CD4-positive, alpha-beta T cell treated with Interleukin-6 at 100 ng/mL for 8 hours (primary cell): ENCODE measurements around the gene RNF217.
"Not testable (repeated sequence)": the region's sequence is repeated elsewhere in the genome, so short reads cannot be mapped to it uniquely, and the experiment has no call there.

Experiments used
- DNase-seq: peaks from one replicate; pipeline ENCODE4 v3.0.0-alpha.2; 2020; ENCODE audit warnings: mixed read lengths, low spot score

Gene RNF217, protein sequence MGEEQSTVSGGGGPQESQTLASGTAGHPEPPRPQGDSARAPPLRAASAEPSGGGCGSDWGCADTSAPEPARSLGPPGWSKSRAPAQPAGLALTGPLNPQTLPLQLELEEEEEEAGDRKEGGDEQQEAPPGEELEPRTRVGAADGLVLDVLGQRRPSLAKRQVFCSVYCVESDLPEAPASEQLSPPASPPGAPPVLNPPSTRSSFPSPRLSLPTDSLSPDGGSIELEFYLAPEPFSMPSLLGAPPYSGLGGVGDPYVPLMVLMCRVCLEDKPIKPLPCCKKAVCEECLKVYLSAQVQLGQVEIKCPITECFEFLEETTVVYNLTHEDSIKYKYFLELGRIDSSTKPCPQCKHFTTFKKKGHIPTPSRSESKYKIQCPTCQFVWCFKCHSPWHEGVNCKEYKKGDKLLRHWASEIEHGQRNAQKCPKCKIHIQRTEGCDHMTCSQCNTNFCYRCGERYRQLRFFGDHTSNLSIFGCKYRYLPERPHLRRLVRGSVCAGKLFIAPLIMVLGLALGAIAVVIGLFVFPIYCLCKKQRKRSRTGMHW

DNA sequence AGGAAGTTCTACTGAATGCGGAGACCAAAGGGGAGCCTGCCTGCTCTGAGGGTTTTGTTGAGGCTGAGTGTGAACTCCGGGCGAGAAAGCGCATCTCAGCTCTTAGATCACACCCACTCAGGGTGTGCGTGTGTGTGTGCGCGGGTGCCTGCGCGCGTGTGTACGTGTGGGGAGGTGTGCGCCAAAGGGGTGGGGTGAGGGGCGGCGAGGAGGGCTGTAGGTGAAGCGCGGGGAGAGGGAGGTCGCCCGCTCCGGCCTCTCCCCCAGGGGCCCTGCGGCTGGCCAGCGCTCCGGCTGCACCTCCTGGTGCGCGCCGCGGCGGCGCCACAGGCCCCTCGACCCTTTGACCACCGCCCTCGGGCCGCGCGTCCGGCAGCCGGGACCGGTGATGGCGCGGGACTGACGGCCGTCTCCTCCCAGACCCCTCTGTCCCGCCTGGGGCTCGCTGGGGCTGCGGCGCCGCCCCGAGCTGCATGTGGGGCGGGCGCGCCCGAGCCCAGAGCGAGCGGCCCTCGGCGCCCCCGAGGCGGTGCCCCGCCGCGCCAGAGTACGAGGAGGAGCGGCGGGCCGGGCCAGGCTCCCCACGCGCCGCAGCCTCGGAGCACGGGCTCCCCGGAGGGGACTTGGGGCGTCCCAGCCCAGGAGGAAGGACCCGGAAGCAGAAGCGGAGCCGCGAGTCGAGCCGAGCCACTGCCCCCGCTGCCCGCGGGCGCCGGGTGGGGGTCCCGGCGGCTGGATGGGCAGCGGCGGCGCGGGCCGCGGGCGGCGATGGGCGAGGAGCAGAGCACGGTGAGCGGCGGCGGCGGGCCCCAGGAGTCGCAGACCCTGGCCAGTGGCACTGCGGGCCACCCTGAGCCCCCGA is at the start of gene RNF217:
Gene RNF217 (plus strand): TSS at position 661 of the 862 bp plus-strand sequence. CDS start 108 bp downstream, at position 769.
- no peak for DNase-seq

DNA sequence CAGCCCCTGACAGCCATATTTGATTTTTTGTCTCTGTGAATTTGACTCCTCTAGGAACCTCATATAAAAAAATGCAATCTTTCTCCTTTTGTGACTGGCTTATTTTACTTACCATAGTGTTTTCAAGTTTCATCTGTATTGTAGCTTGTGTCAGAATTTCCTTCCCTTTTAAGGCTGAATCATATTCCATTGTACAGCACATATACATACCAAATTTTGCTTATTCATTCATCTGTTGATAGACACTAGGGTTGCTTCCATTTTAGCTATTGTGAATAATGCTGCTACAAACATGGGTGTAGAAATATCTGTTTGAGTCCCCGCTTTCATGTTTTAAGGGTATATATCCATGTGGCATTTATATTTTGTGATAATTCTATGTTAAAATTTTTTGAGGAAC is 49.2 kb upstream of the RNF217 start:
- no peak for DNase-seq

DNA sequence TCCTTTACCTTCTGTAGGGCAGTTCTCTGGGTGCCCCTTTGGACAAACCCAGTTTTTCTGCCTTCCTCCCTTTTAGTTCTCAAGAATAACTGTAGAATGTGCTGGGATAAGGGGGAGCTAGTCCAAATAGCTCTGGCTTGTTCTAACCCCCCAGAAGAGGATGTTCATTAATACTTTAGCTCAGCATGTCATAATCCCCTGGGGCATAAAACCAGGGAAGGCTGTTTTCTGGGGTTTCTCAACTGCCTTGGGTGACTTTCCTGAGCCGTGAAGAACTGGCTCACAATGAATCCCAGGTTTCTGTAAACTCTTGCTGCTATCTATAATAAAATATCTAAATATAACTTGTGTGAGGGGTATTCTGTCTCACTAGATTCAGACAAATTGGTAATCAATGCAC is 44.5 kb upstream of the RNF217 start:
- DNase-seq = no peak

DNA sequence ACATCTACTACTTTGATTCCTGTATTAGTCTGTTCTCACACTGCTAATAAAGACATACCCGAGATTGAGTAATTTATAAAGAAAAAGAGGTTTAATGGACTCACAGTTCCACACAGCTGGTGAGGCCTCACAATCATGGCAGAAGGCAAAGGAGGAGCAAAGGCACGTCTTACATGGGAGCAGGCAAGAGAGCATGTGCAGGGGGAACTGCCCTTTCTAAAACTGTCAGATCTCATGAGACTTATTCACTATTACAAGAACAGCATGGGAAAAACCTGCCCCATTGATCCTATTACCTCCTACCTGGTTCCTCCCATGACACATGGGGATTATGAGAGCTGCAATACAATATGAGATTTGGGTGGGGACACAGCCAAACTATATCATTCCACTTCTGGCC is 42.5 kb upstream of the RNF217 start:
- not testable (repeated sequence) for DNase-seq

DNA sequence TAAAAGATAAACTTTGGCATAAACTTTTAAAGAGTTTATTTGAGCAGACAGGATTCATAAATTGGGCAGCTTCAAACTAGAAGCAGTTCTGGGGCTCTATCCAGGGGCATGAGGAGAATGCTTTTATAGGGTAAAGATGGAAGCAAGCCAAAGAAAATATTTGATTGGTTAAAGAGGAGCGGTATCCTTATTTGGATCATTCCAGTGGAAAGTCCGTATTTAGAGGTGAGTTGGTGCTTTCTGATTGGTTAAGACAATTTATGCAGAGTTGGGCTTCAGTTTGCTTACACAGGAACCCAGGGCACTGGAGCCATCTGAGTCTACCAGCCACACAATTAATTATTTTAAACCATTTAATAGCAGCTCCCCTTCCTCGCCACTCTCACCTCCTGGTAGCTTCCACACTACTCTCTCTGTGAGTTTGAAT is 37.9 kb upstream of the RNF217 start:
- DNase-seq = no peak

DNA sequence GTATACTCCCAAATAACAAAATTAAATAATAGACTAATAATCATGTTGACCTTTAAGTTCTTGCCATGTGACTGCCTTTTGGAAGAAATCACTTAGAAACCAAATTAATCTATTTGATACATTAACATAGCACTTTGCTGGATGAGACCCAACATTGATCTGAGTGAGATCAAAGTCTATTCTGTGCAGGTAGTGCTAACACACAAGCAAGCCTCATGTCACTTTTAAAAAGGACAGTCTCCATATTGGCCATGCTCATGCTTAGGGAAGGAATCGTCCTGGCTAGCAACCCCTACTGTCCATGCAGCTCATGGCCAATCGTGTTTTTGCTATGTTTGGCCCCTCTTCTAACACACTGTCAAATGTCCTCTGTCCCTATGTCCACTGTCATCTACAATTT is 35.8 kb upstream of the RNF217 start:
- no peak for DNase-seq

DNA sequence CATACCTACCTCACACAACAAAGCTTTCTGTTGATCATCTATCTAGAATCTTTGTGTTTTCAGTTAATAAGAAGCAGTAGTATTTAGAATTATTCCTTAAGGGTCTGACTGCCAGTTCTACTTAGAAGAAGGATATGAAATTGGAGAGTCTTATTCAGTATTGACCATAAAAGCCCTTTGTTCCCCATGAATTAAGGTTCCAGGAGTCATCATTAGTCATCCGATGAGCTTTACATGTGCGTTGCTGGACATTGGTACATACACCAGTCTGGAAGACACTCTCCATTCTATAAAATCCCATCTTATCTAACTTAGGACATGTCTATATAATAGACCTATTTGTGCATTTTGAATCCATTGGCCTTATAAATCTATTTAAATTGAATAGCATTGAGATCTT is 34.4 kb upstream of the RNF217 start:
- DNase-seq = no peak

DNA sequence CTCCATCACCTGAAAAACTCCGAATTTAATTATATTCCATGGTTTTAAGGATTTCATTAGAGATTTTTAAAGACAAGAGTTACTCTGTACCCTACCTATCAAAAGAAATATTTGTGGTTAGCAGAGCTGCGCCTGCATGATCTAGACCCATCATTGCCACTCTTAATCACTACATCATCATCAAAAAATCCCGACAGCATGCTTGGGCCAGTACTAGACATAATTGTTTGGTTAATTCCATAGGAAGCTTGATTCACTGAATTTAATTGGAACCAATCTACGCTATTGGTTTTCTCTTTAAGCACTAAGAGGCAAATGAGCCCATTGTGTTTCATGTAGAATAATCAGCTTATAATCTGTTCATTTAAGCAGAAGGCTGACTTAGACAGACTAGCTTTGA is 33.4 kb upstream of the RNF217 start:
- DNase-seq = no peak

DNA sequence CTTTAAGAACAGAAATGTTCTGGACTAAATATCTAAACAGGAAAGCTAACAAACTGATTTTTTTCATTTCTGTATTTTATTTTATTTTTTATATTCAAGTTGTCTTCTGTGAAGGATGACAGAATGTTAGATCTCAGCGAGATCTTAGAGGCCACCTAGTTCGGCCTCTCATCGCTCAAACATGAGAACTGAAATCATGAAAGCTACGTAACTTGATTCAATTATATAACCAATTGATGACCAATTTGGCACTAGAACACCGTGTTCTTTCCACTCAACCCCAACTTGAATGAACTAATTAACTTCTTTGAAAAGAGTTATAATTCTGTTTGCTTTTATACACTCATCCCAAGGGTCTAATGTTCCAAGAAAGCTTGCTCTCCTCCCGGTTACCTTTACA is 24.6 kb upstream of the RNF217 start:
- DNase-seq = no peak

DNA sequence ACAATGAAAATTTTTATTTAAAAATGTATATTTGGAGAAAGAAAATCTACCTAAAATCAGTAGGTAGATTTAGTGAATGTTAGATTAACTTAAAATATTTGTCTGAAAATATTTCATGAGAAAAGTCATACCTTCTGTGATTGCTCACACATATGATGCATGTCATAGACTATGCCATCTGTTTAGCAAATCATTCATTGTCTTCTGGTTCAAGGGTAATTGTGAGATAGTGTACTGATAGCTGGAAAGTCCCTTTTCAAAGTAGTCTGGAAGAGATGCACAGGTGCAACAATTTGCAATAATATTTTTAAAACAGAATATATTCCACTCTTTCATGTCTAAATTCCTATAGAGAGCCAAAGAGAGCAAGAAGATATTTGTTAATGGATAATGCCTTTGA is 21.0 kb upstream of the RNF217 start:
- DNase-seq = no peak

DNA sequence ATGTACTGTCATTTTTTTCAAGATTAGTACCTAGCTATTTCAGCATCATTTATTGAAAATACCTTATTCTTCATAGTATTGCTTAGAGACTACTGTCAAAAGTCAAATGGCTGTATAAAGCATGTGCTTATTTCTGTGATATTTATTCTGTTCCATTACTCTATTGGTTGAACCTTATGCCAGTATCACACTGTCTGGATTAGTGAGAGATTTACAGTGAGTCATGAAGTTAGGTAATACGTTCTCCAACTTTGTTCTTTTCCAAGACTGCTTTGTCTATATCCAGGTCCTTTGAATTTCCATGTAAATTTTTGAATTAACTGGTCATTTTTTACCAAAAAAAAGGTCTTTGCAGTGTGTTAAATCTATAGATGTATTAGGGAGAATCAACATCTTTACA is 18.6 kb upstream of the RNF217 start:
- DNase-seq = no peak

DNA sequence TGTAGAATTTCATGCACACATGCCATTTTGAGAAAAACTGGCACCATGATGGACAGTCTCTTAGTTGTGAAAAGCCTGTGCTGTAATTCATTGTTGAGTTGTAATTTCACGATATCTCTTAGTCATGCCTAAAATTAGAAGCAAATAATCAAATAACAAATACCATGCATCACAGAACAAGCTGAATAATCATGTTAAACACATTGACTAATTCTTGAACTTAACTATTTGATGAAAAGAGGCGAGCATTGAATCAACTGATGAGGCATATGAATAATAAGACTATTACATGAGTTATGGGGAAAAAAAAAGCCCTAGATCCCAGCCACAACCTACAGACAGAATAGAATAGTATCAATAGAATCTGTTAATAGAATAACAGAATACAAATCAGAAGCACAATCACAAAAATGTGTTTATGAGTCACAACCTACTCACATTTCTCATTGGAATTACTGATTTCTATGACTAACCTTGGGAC is 14.2 kb upstream of the RNF217 start:
- no peak for DNase-seq

DNA sequence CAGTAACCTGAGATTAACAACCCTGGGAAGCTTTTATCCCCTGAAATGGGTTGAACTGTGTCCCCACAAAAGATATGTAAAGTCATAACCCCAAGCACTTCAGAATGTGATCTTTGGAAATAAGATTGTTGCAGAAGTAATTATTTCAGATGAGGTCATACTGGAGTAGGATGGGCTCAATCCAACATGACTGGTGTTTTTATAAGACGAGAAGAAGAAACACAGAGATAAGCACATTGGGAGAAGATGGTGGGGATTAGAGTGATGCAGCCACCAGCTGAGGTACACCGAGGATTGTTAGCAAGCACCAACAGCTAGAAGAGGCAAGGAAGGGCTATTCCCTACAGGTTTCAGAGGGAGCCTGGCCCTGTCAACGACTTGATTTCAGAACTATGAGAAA is 12.5 kb upstream of the RNF217 start:
- DNase-seq = no peak

DNA sequence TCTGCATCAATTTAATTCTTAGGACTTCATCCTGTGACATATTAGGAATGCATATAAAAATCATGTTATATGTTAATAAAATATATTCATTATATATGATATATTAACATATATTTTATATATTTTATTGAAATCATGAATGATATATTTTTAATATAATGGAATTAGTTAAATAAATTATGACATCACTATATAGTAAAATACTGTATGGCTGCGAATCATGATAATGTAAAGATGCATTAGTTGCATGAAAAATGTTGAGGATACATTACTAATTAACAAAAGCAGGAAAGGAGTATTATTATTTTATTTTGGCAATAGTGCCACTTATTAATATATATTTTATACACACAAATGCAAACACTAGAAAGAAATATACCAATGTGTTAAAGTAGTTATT is 8.4 kb upstream of the RNF217 start:
- no peak for DNase-seq

DNA sequence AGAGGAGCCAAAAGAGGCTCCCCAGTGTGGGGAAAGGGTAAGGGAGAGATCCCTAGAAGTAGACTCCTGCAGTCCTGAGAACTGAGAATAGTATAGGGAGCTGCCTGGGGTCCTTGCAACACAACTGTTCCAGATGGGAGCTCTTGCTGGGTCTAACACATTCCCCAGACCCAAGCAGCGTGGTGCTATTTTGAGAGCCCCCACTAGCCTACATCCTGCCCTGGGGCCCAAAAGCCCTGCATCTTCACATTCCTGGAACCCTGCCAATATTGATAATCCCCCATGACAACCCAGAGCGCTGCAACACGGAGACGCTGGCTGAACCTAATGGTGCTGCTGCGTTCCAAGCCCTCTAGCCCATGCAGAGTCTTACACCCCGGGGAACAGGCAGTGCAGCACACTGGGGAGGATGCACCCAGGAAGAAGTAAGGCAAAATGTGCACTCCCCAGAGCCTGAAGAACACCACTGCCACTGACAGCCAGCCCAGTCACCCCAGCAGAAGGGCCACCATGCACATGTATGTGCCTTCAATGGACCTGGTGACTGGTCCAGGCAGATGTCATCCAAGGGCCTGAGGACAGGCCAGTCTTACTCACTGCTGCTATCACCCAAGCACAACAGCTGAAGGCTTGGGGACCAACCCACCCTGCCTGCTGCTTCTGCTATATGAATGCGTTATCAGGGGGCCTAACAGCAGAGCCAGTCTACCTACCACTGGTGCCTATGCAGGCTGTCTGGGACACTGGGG is 7.0 kb upstream of the RNF217 start:
- DNase-seq = no peak

DNA sequence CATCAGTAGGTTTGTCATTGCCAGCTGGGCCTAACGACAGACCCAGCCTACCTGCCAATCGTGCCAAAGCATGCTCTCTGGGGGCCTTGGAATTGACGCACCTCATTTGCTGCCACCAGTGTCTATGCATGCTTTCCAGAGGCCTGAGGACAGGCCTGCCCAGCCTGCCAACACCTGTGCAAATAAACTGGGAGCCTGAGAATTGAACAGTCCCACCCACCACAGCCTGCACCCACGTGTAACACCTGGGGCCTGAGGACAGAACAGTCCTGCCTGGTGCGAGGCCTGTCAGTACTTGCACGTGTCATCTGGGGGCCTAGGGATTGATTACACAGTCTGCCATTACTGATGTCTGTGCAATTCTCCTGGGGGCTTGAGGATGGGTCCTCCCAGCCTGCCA is 6.2 kb upstream of the RNF217 start:
- no peak for DNase-seq

DNA sequence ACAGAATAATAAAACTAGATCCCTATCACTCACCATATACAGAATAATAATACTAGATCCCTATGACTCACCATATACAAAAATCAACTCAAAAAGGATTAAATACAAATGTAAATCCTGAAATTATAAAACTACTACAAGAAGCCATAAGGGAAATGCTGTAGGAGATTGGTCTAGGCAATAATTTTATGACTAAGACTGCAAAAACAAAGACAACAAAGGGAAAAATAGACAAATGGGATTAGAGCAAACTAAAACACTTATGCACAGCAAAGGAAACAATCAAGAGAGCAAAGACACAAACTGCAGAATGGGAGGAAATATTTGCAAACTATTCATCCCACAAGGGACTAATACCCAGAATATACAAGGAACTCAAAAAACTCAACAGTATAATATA is 4.1 kb upstream of the RNF217 start:
- no peak for DNase-seq

DNA sequence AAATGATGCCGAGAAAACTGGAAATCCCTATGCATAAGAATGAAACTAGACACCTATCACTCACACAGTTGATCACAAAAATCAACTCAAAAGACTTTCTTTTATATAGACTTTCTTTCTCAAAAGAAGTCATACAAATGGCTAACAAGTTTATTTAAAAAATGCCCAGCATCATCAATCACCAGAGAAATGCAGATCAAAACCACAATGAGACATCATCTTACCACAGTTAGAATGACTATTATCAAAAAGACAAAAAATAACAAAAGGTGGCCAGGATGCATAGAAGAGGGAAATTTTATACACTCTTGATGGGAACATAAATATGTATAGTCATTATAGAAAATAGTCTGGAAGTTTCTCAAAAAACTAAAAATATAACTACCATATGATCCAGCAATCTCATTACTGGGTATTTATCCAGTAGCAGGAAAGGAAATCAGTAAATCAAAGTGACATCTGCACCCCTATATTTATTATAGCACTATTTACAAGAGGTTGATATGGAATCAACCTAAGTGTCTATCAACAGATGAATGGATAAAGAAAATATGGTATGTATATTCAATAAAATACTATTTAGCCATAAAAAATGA is 3.4 kb upstream of the RNF217 start:
- no peak for DNase-seq

DNA sequence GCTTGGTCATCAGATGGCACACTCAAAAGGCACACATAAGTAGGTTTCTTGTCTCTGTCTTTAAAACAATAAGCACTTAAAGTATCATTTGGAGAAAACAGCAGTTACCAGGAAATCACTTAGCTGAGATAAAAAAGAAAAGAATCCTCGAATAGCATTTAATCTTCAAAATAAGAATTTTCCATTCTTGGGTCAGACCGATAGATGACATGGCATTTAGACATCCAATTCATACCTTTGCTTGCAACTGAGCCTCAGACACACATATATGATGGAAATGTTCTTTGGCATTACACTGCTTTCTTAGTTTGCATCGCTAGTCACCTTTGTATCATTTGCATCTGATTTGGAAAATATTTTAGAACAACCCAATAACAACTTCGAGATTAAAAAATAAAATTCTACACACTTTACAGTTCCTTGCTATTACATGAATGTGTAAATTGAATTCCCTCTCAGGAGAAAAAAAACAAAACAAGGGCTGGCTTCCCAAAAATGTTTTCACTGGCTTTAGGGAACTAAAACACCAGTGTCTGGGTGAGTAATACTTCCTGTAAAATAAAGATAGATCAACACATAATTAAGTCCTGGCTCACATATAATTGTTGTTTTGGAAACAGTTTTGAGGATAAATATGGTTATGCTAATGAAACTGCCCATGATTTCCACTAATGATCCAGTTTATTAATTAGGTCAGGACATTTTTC is 1.3 kb upstream of the RNF217 start:
- DNase-seq = no peak

DNA sequence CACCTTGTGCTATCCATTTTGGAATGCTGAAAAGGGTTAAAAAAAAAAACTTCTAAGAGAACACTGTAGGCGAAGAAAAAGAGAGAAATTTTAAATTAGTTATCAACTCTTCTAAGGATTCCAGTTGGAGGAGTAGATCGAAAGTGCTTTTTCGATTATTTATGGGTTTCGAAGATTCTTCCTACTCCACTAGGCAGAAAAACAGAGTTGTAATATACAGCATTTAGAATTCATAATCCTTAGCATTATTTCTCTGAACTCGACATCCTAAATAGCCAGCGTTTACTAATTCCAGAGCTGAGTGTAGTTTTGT is 817 bp upstream of the RNF217 start:
- no peak for DNase-seq
